ENCODE results near the gene MRAP.

Gene MRAP

GRCh38 chr21:32320059-32320458 is 21.4 kb downstream of the MRAP start:
- FAIRE-seq, result no peak
- DNase-seq (ENCODE audit: extremely low spot score, insufficient read length, low read depth), result no peak

GRCh38 chr21:32320726-32321125 is 22.1 kb downstream of the MRAP start:
- FAIRE-seq (no peak), DNase-seq (ENCODE audit: extremely low spot score, insufficient read length, low read depth) (no peak)

- DNase-seq (ENCODE audit: extremely low spot score, insufficient read length, low read depth), result no peak
- no peak for FAIRE-seq
Observed at GRCh38 chr21:32321480-32321879, 22.8 kb downstream of the MRAP start.

- FAIRE-seq (no peak), DNase-seq (ENCODE audit: extremely low spot score, insufficient read length, low read depth) (no peak)
Observed at GRCh38 chr21:32322103-32322502, 23.4 kb downstream of the MRAP start.

- no peak for DNase-seq (ENCODE audit: extremely low spot score, insufficient read length, low read depth)
- FAIRE-seq, result no peak
Observed at GRCh38 chr21:32322676-32323075, 24.0 kb downstream of the MRAP start.

- DNase-seq (ENCODE audit: extremely low spot score, insufficient read length, low read depth), result no peak
- no peak for FAIRE-seq
Observed at GRCh38 chr21:32325706-32326105, 27.1 kb downstream of the MRAP start.

GRCh38 chr21:32328595-32328994 is 29.9 kb downstream of the MRAP start:
- FAIRE-seq (no peak), DNase-seq (ENCODE audit: extremely low spot score, insufficient read length, low read depth) (no peak)

GRCh38 chr21:32329331-32329730 is 30.7 kb downstream of the MRAP start:
- no peak for FAIRE-seq
- no peak for DNase-seq (ENCODE audit: extremely low spot score, insufficient read length, low read depth)

GRCh38 chr21:32329776-32330175 is 31.1 kb downstream of the MRAP start:
- DNase-seq (ENCODE audit: extremely low spot score, insufficient read length, low read depth) (no peak), FAIRE-seq (no peak)

GRCh38 chr21:32330784-32331311 is 32.2 kb downstream of the MRAP start:
- no peak for FAIRE-seq
- no peak for DNase-seq (ENCODE audit: extremely low spot score, insufficient read length, low read depth)

- no peak for FAIRE-seq
Observed at GRCh38 chr21:32331444-32332305, 33.0 kb downstream of the MRAP start.

GRCh38 chr21:32332463-32332951 is 33.9 kb downstream of the MRAP start:
- peak; percentile 68 for FAIRE-seq
- DNase-seq (ENCODE audit: extremely low spot score, insufficient read length, low read depth), result no peak

More at GRCh38 chr21:32331444-32332305, 33.0 kb downstream of the MRAP start:
- DNase-seq (ENCODE audit: extremely low spot score, insufficient read length, low read depth), result no peak

- FAIRE-seq (no peak), DNase-seq (ENCODE audit: extremely low spot score, insufficient read length, low read depth) (no peak)
Observed at GRCh38 chr21:32333953-32334673, 35.5 kb downstream of the MRAP start.

GRCh38 chr21:32334980-32335531 is 36.4 kb downstream of the MRAP start:
- DNase-seq (ENCODE audit: extremely low spot score, insufficient read length, low read depth), result no peak
- FAIRE-seq, result no peak

- FAIRE-seq, result no peak
Observed at GRCh38 chr21:32335601-32336575, 37.2 kb downstream of the MRAP start.

GRCh38 chr21:32336711-32337110 is 38.1 kb downstream of the MRAP start:
- DNase-seq (ENCODE audit: extremely low spot score, insufficient read length, low read depth) (no peak), FAIRE-seq (no peak)

More at GRCh38 chr21:32335601-32336575, 37.2 kb downstream of the MRAP start:
- no peak for DNase-seq (ENCODE audit: extremely low spot score, insufficient read length, low read depth)

- DNase-seq (ENCODE audit: extremely low spot score, insufficient read length, low read depth), result no peak
- FAIRE-seq, result no peak
Observed at GRCh38 chr21:32337206-32337605, 38.6 kb downstream of the MRAP start.

- FAIRE-seq (no peak), DNase-seq (ENCODE audit: extremely low spot score, insufficient read length, low read depth) (no peak)
Observed at GRCh38 chr21:32338209-32338921, 39.7 kb downstream of the MRAP start.
